ENCODE data around the gene DCDC2C.

DNA sequence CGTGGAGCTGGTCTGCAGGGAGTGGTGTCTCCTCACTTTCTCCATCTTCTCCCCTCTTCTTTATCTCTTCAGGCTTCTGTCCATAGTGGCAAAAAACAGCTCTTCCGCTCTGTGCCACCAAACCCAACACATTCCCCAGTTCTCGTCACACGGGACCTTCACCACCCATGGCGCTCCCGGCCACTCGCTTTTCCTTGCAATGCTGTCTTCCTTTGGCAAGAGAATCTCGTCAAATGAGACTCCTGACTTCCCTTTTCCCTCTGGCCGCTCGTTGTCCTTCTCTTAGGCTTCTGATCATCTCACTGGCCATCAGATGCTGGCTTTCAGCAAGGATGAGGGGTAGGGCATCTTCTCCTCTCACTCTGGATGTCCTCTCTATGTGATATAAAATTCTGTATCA lies 72.9 kb downstream of the DCDC2C start:
- TF ChIP-seq, protein P1, sequence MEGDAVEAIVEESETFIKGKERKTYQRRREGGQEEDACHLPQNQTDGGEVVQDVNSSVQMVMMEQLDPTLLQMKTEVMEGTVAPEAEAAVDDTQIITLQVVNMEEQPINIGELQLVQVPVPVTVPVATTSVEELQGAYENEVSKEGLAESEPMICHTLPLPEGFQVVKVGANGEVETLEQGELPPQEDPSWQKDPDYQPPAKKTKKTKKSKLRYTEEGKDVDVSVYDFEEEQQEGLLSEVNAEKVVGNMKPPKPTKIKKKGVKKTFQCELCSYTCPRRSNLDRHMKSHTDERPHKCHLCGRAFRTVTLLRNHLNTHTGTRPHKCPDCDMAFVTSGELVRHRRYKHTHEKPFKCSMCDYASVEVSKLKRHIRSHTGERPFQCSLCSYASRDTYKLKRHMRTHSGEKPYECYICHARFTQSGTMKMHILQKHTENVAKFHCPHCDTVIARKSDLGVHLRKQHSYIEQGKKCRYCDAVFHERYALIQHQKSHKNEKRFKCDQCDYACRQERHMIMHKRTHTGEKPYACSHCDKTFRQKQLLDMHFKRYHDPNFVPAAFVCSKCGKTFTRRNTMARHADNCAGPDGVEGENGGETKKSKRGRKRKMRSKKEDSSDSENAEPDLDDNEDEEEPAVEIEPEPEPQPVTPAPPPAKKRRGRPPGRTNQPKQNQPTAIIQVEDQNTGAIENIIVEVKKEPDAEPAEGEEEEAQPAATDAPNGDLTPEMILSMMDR (IDR thresholded peaks at IDR 0.05), result no peak
- no peak for TF ChIP-seq GABPB1 (CRISPR knock-in tag; IDR thresholded peaks at IDR 0.05)

All from WTC11 (cell line).